Esophagus squamous epithelium (tissue), 5 donors: ENCODE data around the gene CACNA2D3. TPM values are rescaled to one million over a fixed set of nuclear protein-coding genes. Genes with fewer than 3 reads are reported as not detected.

ENCODE experiments used
- DNase-seq: peaks from one replicate; lab custom pipeline; 2025; lab: John Stamatoyannopoulos, UW
- H3K27ac ChIP-seq, 4 donors: fragments of 200-600 bp; sonication (generic); one replicate each; pipeline ENCODE4 v1.5.1; 2016 to 2019; ENCODE audit warnings: mild to moderate bottlenecking in 1 of 4
- H3K27me3 ChIP-seq, 4 donors: fragments of 200-600 bp; sonication (generic); 1 replicate in 3 of 4; 2 replicates in 1 of 4; pipeline versions ENCODE4 v1.5.1 to v1.6.0; 2017 to 2021; ENCODE audit warnings: antibody characterized with exemption in 1 of 4
- H3K36me3 ChIP-seq, 3 donors: fragments of 200-600 bp; sonication (generic); one replicate each; pipeline ENCODE4 v1.5.1; 2016 to 2019
- H3K4me1 ChIP-seq, 3 donors: fragments of 200-600 bp; sonication (generic); one replicate each; pipeline ENCODE4 v1.5.1; 2017 to 2019
- H3K4me3 ChIP-seq, 4 donors: fragments of 200-600 bp; sonication (generic); 1 replicate in 3 of 4; 2 replicates in 1 of 4; pipeline ENCODE4 v1.5.1; 2016 to 2019; ENCODE audit warnings: mild to moderate bottlenecking in 2 of 4, moderate library complexity in 1 of 4
- H3K9me3 ChIP-seq, 3 donors: fragments of 200-600 bp; sonication (generic); one replicate each; pipeline ENCODE4 v1.5.1; 2016 to 2019
- CTCF ChIP-seq, 6 experiments: fragments of 450-650 bp in 4 of 6; fragments of 200-600 bp in 2 of 6; sonication (generic) in 2 of 6; IDR thresholded peaks; one replicate each; pipeline ENCODE4 v1.5.1; 2016 to 2019; ENCODE audit warnings: antibody characterized with exemption in 6 of 6, mild to moderate bottlenecking in 4 of 6, moderate library complexity in 4 of 6
- POLR2A ChIP-seq, 4 donors: fragments of 450-650 bp; IDR thresholded peaks; one replicate each; pipeline ENCODE4 v1.6.1; 2017; ENCODE audit warnings: antibody characterized with exemption in 4 of 4, mild to moderate bottlenecking in 4 of 4, moderate library complexity in 3 of 4
- WGBS, 2 donors: methylation state at CpG; one replicate each; pipeline ENCODE4 v1.1.5; 2018; 5-methylcytosine and 5-hydroxymethylcytosine counted together
- intact Hi-C: fragments of 100-400 bp; cut with DNase I; formaldehyde crosslinking; loops from one replicate; pipeline ENCODE4 v1.15.0; 2022
- total RNA-seq, 4 donors: library from RNA; depleted of rRNA; stranded (reverse); fragments of >200 nt; gene quantifications; one replicate each; pipeline ENCODE4 v1.1.0, GENCODE V29; 2016
- donor health status: DM: yes; HTN: yes; CAD: no.

Gene CACNA2D3
- total RNA-seq, 4 donors from 2014 or later, result 1.2 to 7.1 (median 5.1) TPM

DNA sequence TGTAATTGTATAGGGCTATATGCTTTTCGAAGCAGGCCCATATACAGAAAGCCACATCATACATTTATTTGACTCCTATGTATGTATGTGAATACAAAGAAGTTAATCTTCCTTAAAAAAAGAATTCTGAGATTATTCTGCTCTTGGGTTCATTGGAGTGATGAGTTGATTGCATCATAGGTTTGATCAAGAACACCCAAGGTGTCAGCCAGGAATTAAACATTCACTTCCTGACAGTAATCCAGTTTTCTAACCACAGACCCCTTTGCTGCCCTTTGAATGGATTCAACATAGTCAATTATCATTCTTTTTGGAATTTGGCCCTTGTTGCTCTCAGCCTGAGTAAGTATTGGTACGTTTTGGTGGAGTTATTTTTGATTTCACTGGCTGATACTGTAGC lies 225.6 kb downstream of the CACNA2D3 start:
- intact Hi-C loops, result no loop called here
- 55 to 65% methylated on average over 2 of the region's 2 CpGs for WGBS, 2 donors
- DNase-seq, result no peak

GRCh38 chr3:54349231-54349652 lies 226.9 kb downstream of the CACNA2D3 start:
- TF ChIP-seq POLR2A (IDR thresholded peaks at IDR 0.05), result no peak
- no peak for TF ChIP-seq CTCF (IDR thresholded peaks at IDR 0.05)
- Histone ChIP-seq H3K36me3 (no peaks in the 10 kb centered on the region), H3K9me3 (no peaks in the 10 kb centered on the region), H3K27ac (no peak overlapping the region), H3K4me1 (peaks cover 0 to 9% (median 0%) of the 10 kb centered on the region in 3 donors), H3K4me3 (no peak overlapping the region), H3K27me3 (no peaks in the 10 kb centered on the region)
- no peak for DNase-seq
- 75 to 81% methylated on average over 4 of the region's 4 CpGs for WGBS, 2 donors
- intact Hi-C loops, result no loop called here

More for the DNA sequence above, 225.6 kb downstream of the CACNA2D3 start:
- no peaks in the 10 kb centered on the region for H3K9me3 ChIP-seq
- H3K36me3 ChIP-seq, result no peaks in the 10 kb centered on the region
- no peaks in the 10 kb centered on the region for H3K4me1 ChIP-seq
- H3K27me3 ChIP-seq, result no peaks in the 10 kb centered on the region
- H3K4me3 ChIP-seq, result no peak overlapping the region
- H3K27ac ChIP-seq, result no peak overlapping the region
- TF ChIP-seq POLR2A (IDR thresholded peaks at IDR 0.05), result no peak
- TF ChIP-seq CTCF (IDR thresholded peaks at IDR 0.05), result no peak

- H3K27me3 ChIP-seq, result no peaks in the 10 kb centered on the region
- 84 to 89% methylated on average over 4 of the region's 4 CpGs for WGBS, 2 donors
- H3K4me1 ChIP-seq, result peaks cover 0 to 12% (median 0%) of the 10 kb centered on the region in 3 donors
- H3K27ac ChIP-seq, result no peak overlapping the region
- TF ChIP-seq POLR2A (IDR thresholded peaks at IDR 0.05) (no peak), CTCF (IDR thresholded peaks at IDR 0.05) (no peak)
- H3K4me3 ChIP-seq, result no peak overlapping the region
- no peak for DNase-seq
- intact Hi-C loops, result no loop called here
- no peaks in the 10 kb centered on the region for H3K9me3 ChIP-seq
- H3K36me3 ChIP-seq, result no peaks in the 10 kb centered on the region
Measured at GRCh38 chr3:54349691-54350090, 227.3 kb downstream of the CACNA2D3 start.

DNA sequence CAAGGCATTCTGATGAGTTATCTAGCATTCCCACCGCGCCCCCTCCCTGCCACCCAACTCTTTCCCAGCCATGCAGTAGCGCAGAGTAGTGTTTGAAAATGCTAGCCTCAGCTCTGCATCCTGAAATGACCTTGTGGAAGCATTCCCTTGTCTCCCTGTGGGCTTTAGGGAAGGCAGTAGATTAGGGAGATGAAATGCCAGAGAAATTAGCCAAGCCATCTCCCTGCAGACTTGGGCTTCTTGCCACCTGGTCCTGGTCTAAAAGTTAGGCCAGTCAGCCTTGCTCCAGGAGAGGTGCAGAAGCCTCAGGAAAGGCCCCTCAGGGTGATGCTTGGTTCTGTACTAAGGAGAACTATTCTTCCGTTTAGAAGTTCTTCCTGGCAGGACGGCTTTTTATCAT lies 231.2 kb downstream of the CACNA2D3 start:
- intact Hi-C loops, result no loop called here
- H3K27ac ChIP-seq, result no peak overlapping the region
- peaks cover 3 to 44% (median 8%) of the 10 kb centered on the region in 3 donors for H3K4me1 ChIP-seq
- no peaks in the 10 kb centered on the region for H3K36me3 ChIP-seq
- no peak for DNase-seq
- 48 to 50% methylated on average over 2 to 3 of the region's 5 CpGs for WGBS, 2 donors
- H3K4me3 ChIP-seq, result no peak overlapping the region
- H3K9me3 ChIP-seq, result no peaks in the 10 kb centered on the region
- no peaks in the 10 kb centered on the region for H3K27me3 ChIP-seq
- TF ChIP-seq POLR2A (IDR thresholded peaks at IDR 0.05) (no peak), CTCF (IDR thresholded peaks at IDR 0.05) (no peak)

DNA sequence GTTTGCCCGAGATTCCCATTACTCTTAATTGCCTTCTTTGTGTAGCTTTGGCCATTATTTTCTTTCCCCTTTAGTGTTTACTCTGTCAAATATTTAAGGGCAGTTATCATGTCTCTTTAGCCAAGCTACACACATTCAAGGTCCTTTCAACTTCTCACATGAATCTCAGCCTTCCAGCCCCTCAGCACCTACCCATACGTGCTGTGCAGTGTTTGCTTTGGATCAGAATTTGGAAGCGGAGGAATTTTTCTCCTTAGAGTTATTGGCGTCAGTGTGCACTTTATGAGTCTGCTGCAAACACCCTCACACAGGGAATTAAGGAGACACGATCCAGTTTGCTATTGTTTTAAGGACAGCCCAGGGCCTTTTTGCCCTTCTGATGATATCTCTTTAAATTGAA lies 231.6 kb downstream of the CACNA2D3 start:
- Histone ChIP-seq H3K9me3 (no peaks in the 10 kb centered on the region), H3K4me1 (peaks cover 3 to 48% (median 8%) of the 10 kb centered on the region in 3 donors), H3K36me3 (no peaks in the 10 kb centered on the region), H3K4me3 (no peak overlapping the region), H3K27ac (no peak overlapping the region), H3K27me3 (no peaks in the 10 kb centered on the region)
- intact Hi-C loops, result no loop called here
- no peak for DNase-seq
- TF ChIP-seq CTCF (IDR thresholded peaks at IDR 0.05) (no peak), POLR2A (IDR thresholded peaks at IDR 0.05) (no peak)
- WGBS, 2 donors, result 19 to 27% methylated on average over 5 of the region's 5 CpGs
